GM23248 (cell line): ENCODE results near the gene ZNF687. TPM values are rescaled to one million over a fixed set of nuclear protein-coding genes. Genes with fewer than 3 reads are reported as not detected.

Experiments used
- DNase-seq: peaks from one replicate; pipeline ENCODE4 v3.0.0-alpha.2; 2015
- H2AFZ ChIP-seq: fragments of 200-600 bp; sonication (generic); 2 replicates; pipeline ENCODE4 v1.6.1; 2016; ENCODE audit warnings: antibody characterized with exemption
- H3F3A ChIP-seq: fragments of 200-600 bp; sonication (generic); 2 replicates; pipeline ENCODE4 v1.6.1; 2016; ENCODE audit warnings: mild to moderate bottlenecking, antibody characterized with exemption, mixed run types; ENCODE audit not compliant: insufficient read depth
- H3K27ac ChIP-seq: fragments of 200-600 bp; sonication (generic); 2 replicates; pipeline ENCODE4 v1.5.1; 2016; ENCODE audit warnings: mild to moderate bottlenecking
- H3K27me3 ChIP-seq: fragments of 200-600 bp; sonication (generic); replicated peaks from 2 replicates; pipeline ENCODE4 v1.6.1; 2016; ENCODE audit warnings: mild to moderate bottlenecking; ENCODE audit not compliant: insufficient read depth
- H3K36me3 ChIP-seq: fragments of 200-600 bp; sonication (generic); 2 replicates; pipeline ENCODE4 v1.6.1; 2016; ENCODE audit warnings: low read depth, mild to moderate bottlenecking
- H3K4me1 ChIP-seq: fragments of 200-600 bp; sonication (generic); 2 replicates; pipeline ENCODE4 v1.6.1; 2016; ENCODE audit warnings: mild to moderate bottlenecking; ENCODE audit not compliant: insufficient read depth
- H3K4me2 ChIP-seq: fragments of 200-600 bp; sonication (generic); one replicate; pipeline ENCODE4 v1.6.1; 2016; ENCODE audit warnings: mild to moderate bottlenecking; ENCODE audit not compliant: unreplicated experiment
- H3K4me3 ChIP-seq: fragments of 200-600 bp; sonication (generic); 2 replicates; pipeline ENCODE4 v1.5.1; 2016; ENCODE audit warnings: mild to moderate bottlenecking
- H3K79me2 ChIP-seq: fragments of 200-600 bp; sonication (generic); 2 replicates; pipeline ENCODE4 v1.6.1; 2016; ENCODE audit warnings: mild to moderate bottlenecking; ENCODE audit not compliant: insufficient read depth
- H3K9ac ChIP-seq: fragments of 200-600 bp; sonication (generic); 2 replicates; pipeline ENCODE4 v1.6.1; 2016; ENCODE audit warnings: mild to moderate bottlenecking
- H3K9me2 ChIP-seq: fragments of 200-600 bp; sonication (generic); 2 replicates; pipeline ENCODE4 v1.6.1; 2016; ENCODE audit warnings: mixed run types, mild to moderate bottlenecking, moderate library complexity; ENCODE audit not compliant: insufficient read depth
- H3K9me3 ChIP-seq: fragments of 200-600 bp; sonication (generic); one replicate; pipeline ENCODE4 v1.6.1; 2017; ENCODE audit warnings: low read depth
- H4K20me1 ChIP-seq: fragments of 200-600 bp; sonication (generic); 2 replicates; pipeline ENCODE4 v1.6.0; 2016; ENCODE audit not compliant: insufficient read depth
- EZH2 ChIP-seq: fragments of 200-600 bp; sonication (generic); IDR thresholded peaks from 2 replicates; pipeline ENCODE4 v1.6.1; 2018; ENCODE audit warnings: antibody characterized with exemption, mild to moderate bottlenecking; ENCODE audit not compliant: insufficient read depth, poor library complexity, severe bottlenecking
- EZH2phosphoT487 ChIP-seq: fragments of 200-600 bp; sonication (generic); IDR thresholded peaks from 2 replicates; pipeline ENCODE4 v1.6.1; 2018; ENCODE audit warnings: antibody characterized with exemption, moderate library complexity, mild to moderate bottlenecking, low read depth; ENCODE audit not compliant: insufficient read depth
- WGBS, 2 experiments: methylation state at CpG; one replicate each; pipeline ENCODE4 v1.1.6; 2015 to 2017; ENCODE audit warnings: low lambda C conversion rate in 2 of 2, low coverage in 1 of 2; ENCODE audit errors: missing lambda C conversion rate in 2 of 2; 5-methylcytosine and 5-hydroxymethylcytosine counted together
- in situ Hi-C: fragments of 300-500 bp; cut with MboI; formaldehyde crosslinking; loops from 2 replicates; pipeline ENCODE4 v1.15.0; 2020
- polyA plus RNA-seq: library from polyadenylated mRNA; unstranded; fragments of >200 nt; fragmentation: Nextera tagmentation; extraction: Ambion mirVana; gene quantifications from 2 replicates; pipeline ENCODE4 v1.2.1, GENCODE V29; 2016
- total RNA-seq: library from RNA; depleted of rRNA; stranded (reverse); fragments of >200 nt; shearing (Covaris generic); gene quantifications from 2 replicates; pipeline ENCODE4 v1.2.3, GENCODE V29; 2014

Gene ZNF687
- total and polyA plus RNA-seq, 2 experiments from 2014 or later, result 3.0 to 21.5 TPM

GRCh38 chr1:151265446-151266236 is 16.5 kb upstream of the ZNF687 start:
- no peaks in the 10 kb centered on the region for H3K4me1 ChIP-seq
- no peak for TF ChIP-seq EZH2
- no peak for TF ChIP-seq EZH2phosphoT487
- no peak for DNase-seq
- H3K79me2 ChIP-seq, result peaks cover 32% of the 10 kb centered on the region
- no peak overlapping the region for H3K4me3 ChIP-seq
- H4K20me1 ChIP-seq, result no peaks in the 10 kb centered on the region
- 86 to 88% methylated on average over 14 of the region's 14 CpGs for WGBS, 2 experiments
- no peaks in the 10 kb centered on the region for H3K9me3 ChIP-seq
- no peaks in the 10 kb centered on the region; the same call in 1 of the 2 replicates for H3F3A ChIP-seq
- peaks cover 33% of the 10 kb centered on the region; the same call in 1 of the 2 replicates for H3K36me3 ChIP-seq
- no peak overlapping the region for H3K4me2 ChIP-seq
- no peaks in the 10 kb centered on the region for H3K27me3 ChIP-seq
- H3K27ac ChIP-seq, result no peak overlapping the region
- H2AFZ ChIP-seq, result no peak overlapping the region
- no peak overlapping the region for H3K9ac ChIP-seq
- in situ Hi-C loops, result no loop called here
- no peaks in the 10 kb centered on the region for H3K9me2 ChIP-seq

- Histone ChIP-seq H3K9ac (no peak overlapping the region), H3K4me1 (0 out of 2 replicates have a peak, but pooled peaks cover 1% of the 10 kb centered on the region), H3K4me3 (no peak overlapping the region), H2AFZ (no peak overlapping the region), H3K4me2 (no peak overlapping the region), H3K27ac (no peak overlapping the region), H3K27me3 (no peaks in the 10 kb centered on the region), H3F3A (peaks cover 1% of the 10 kb centered on the region; the same call in 1 of the 2 replicates), H3K79me2 (peaks cover 26% of the 10 kb centered on the region), H3K36me3 (peaks cover 33% of the 10 kb centered on the region; the same call in 1 of the 2 replicates), H3K9me2 (no peaks in the 10 kb centered on the region), H3K9me3 (no peaks in the 10 kb centered on the region), H4K20me1 (no peaks in the 10 kb centered on the region)
- no peak for TF ChIP-seq EZH2phosphoT487
- TF ChIP-seq EZH2, result no peak
- in situ Hi-C loops, result no loop called here
- no peak for DNase-seq
- WGBS, 2 experiments, result 98 to 100% methylated on average over 3 of the region's 3 CpGs
Observed at GRCh38 chr1:151266315-151266714, 15.8 kb upstream of the ZNF687 start.

- 0 out of 2 replicates have a peak, but pooled peaks cover 6% of the 10 kb centered on the region for H3K4me1 ChIP-seq
- H3K9ac ChIP-seq, result no peak overlapping the region
- no peak overlapping the region for H3K4me3 ChIP-seq
- no peaks in the 10 kb centered on the region for H3K9me2 ChIP-seq
- H3K36me3 ChIP-seq, result peaks cover 33% of the 10 kb centered on the region; the same call in 1 of the 2 replicates
- no peaks in the 10 kb centered on the region for H3K9me3 ChIP-seq
- 69 to 71% methylated on average over 8 of the region's 8 CpGs for WGBS, 2 experiments
- peaks cover 21% of the 10 kb centered on the region for H3K79me2 ChIP-seq
- in situ Hi-C loops, result no loop called here
- peaks cover 6% of the 10 kb centered on the region; the same call in 1 of the 2 replicates for H3F3A ChIP-seq
- TF ChIP-seq EZH2 (no peak), EZH2phosphoT487 (no peak)
- no peak for DNase-seq
- H4K20me1 ChIP-seq, result no peaks in the 10 kb centered on the region
- H3K27me3 ChIP-seq, result no peaks in the 10 kb centered on the region
- no peak overlapping the region for H3K4me2 ChIP-seq
- no peak overlapping the region for H3K27ac ChIP-seq
- H2AFZ ChIP-seq, result no peak overlapping the region
Observed at GRCh38 chr1:151266821-151267220, 15.3 kb upstream of the ZNF687 start.

GRCh38 chr1:151267760-151268159 is 14.3 kb upstream of the ZNF687 start:
- Histone ChIP-seq H3K4me3 (no peak overlapping the region), H3K9ac (no peak overlapping the region), H3K4me2 (no peak overlapping the region), H3K79me2 (peaks cover 11% of the 10 kb centered on the region), H3F3A (peaks cover 6% of the 10 kb centered on the region; the same call in 1 of the 2 replicates), H3K27me3 (no peaks in the 10 kb centered on the region), H4K20me1 (no peaks in the 10 kb centered on the region), H3K9me3 (no peaks in the 10 kb centered on the region), H3K4me1 (0 out of 2 replicates have a peak, but pooled peaks cover 6% of the 10 kb centered on the region), H3K27ac (no peak overlapping the region), H2AFZ (no peak overlapping the region), H3K36me3 (peaks cover 24% of the 10 kb centered on the region; the same call in 1 of the 2 replicates), H3K9me2 (no peaks in the 10 kb centered on the region)
- in situ Hi-C loops, result no loop called here
- peak; percentile 41 for DNase-seq
- 47 to 48% methylated on average over 4 of the region's 4 CpGs for WGBS, 2 experiments
- no peak for TF ChIP-seq EZH2
- TF ChIP-seq EZH2phosphoT487, result no peak
